Adrenal gland (tissue), 12 donors: ENCODE data around the gene DUS2. TPM values are rescaled to one million over a fixed set of nuclear protein-coding genes. Genes with fewer than 3 reads are reported as not detected.
"Not testable (repeated sequence)": the region's sequence is repeated elsewhere in the genome, so short reads cannot be mapped to it uniquely, and the experiment has no call there.

Source experiments
- DNase-seq, 7 donors: peaks; one replicate each; pipeline ENCODE4 v3.0.0-alpha.2; 2019 to 2020
- H3K27ac ChIP-seq, 5 donors: fragments of 200-600 bp; sonication (generic) in 4 of 5; 1 replicate in 3 of 5; 2 replicates in 2 of 5; pipeline versions ENCODE4 v1.5.1 to v1.8.0; 2016 to 2020; ENCODE audit warnings: mild to moderate bottlenecking in 1 of 5
- H3K27me3 ChIP-seq: fragments of 200-600 bp; 2 replicates; pipeline ENCODE4 v1.8.0; 2021
- H3K36me3 ChIP-seq, 2 donors: fragments of 200-600 bp; replicated peaks in 1 of 2; 1 replicate in 1 of 2; 2 replicates in 1 of 2; pipeline versions ENCODE4 v1.5.1 to v1.8.0; 2018 to 2022
- H3K4me1 ChIP-seq, 2 donors: fragments of 200-600 bp; replicated peaks in 1 of 2; 1 replicate in 1 of 2; 2 replicates in 1 of 2; pipeline versions ENCODE4 v1.5.1 to v1.8.0; 2018 to 2021
- H3K4me3 ChIP-seq, 4 donors: fragments of 200-600 bp; sonication (generic) in 3 of 4; one replicate each; pipeline ENCODE4 v1.5.1; 2016 to 2018
- H3K9me3 ChIP-seq, 3 donors: fragments of 200-600 bp; sonication (generic) in 1 of 3; replicated peaks in 1 of 3; 1 replicate in 2 of 3; 2 replicates in 1 of 3; pipeline versions ENCODE4 v1.5.1 to v1.8.0; 2016 to 2021
- POLR2A ChIP-seq, 2 donors: fragments of 450-650 bp; IDR thresholded peaks; one replicate each; pipeline ENCODE4 v1.6.1; 2017; ENCODE audit warnings: antibody characterized with exemption in 2 of 2, mild to moderate bottlenecking in 2 of 2, moderate library complexity in 1 of 2
- WGBS, 4 donors: extraction: QIAGEN DNeasy Blood & Tissue Kit in 2 of 4; methylation state at CpG; one replicate each; pipeline versions ENCODE4 v1.1.5 to v1.1.7; 2013 to 2017; 5-methylcytosine and 5-hydroxymethylcytosine counted together
- intact Hi-C, 2 donors: fragments of 100-400 bp; cut with DNase I; formaldehyde crosslinking; loops; one replicate each; pipeline versions ENCODE4 v1.14.1 to v1.15.0; 2022 to 2023
- polyA plus RNA-seq, 3 donors: library from polyadenylated mRNA; stranded (reverse); fragments of 200-250 nt in 2 of 3; fragments of 350-450 nt in 1 of 3; fragmentation: Illumina TruSeq in 1 of 3; extraction: RNeasy Lipid Tissue Mini Kit (QIAGEN cat#74804) in 1 of 3; gene quantifications; one replicate each; pipeline ENCODE4 v1.2.3, GENCODE V29; 2013 to 2014
- total RNA-seq, 9 donors: library from RNA; depleted of rRNA in 4 of 9; stranded (reverse); fragments of >200 nt in 4 of 9; fragments of 120-200 nt in 1 of 9; fragmentation: NEBNext Ultra II Directional in 1 of 9; extraction: Animal tissue kit (Norgen Biotek cat#: 25700) in 1 of 9; gene quantifications; one replicate each; pipeline versions ENCODE4 v1.1.0 to v1.2.4, GENCODE V29; 2013 to 2023
- TF ChIP-seq, protein P1 (sequence below), 6 experiments: fragments of 450-650 bp in 4 of 6; fragments of 200-600 bp in 2 of 6; sonication (generic) in 1 of 6; IDR thresholded peaks; 1 replicate in 5 of 6; 2 replicates in 1 of 6; pipeline versions ENCODE4 v1.5.1 to v1.8.0; 2016 to 2021; ENCODE audit warnings: antibody characterized with exemption in 6 of 6, mild to moderate bottlenecking in 2 of 6, moderate library complexity in 1 of 6
- donor health status: healthy with polysubstance abuse.
- donor health status: Bipolar disorder and iron deficiency.
- donor health status: DM: yes; HTN: yes; CAD: no.
- donor health status: DM: no; HTN: no; CAD: no.
- donor health status: DM: no; HTN: no; CAD: no.
- donor health status: DM: yes; HTN: yes; CAD: no.

Gene DUS2
- total and polyA plus RNA-seq, 12 donors = 6.3 to 25.3 (median 12.7) TPM

GRCh38 chr16:68116256-68116867 lies 93.3 kb downstream of the DUS2 start:
- TF ChIP-seq, protein P1, sequence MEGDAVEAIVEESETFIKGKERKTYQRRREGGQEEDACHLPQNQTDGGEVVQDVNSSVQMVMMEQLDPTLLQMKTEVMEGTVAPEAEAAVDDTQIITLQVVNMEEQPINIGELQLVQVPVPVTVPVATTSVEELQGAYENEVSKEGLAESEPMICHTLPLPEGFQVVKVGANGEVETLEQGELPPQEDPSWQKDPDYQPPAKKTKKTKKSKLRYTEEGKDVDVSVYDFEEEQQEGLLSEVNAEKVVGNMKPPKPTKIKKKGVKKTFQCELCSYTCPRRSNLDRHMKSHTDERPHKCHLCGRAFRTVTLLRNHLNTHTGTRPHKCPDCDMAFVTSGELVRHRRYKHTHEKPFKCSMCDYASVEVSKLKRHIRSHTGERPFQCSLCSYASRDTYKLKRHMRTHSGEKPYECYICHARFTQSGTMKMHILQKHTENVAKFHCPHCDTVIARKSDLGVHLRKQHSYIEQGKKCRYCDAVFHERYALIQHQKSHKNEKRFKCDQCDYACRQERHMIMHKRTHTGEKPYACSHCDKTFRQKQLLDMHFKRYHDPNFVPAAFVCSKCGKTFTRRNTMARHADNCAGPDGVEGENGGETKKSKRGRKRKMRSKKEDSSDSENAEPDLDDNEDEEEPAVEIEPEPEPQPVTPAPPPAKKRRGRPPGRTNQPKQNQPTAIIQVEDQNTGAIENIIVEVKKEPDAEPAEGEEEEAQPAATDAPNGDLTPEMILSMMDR (IDR thresholded peaks at IDR 0.05) = peak in 4 of 6 experiments; percentile 31 to 38 (median 35)
- no peak for TF ChIP-seq POLR2A (IDR thresholded peaks at IDR 0.05)
- no peak overlapping the region for H3K4me3 ChIP-seq
- intact Hi-C loops = no loop called here
- H3K27ac ChIP-seq = no peak overlapping the region
- no peak for DNase-seq
- H3K36me3 ChIP-seq = no peaks in the 10 kb centered on the region
- 86 to 90% (median 89%) methylated on average over 2 of the region's 2 CpGs for WGBS, 4 donors
- H3K27me3 ChIP-seq = no peaks in the 10 kb centered on the region
- H3K4me1 ChIP-seq = peaks cover 0 to 18% of the 10 kb centered on the region in 2 donors
- H3K9me3 ChIP-seq = no peaks in the 10 kb centered on the region

DNA sequence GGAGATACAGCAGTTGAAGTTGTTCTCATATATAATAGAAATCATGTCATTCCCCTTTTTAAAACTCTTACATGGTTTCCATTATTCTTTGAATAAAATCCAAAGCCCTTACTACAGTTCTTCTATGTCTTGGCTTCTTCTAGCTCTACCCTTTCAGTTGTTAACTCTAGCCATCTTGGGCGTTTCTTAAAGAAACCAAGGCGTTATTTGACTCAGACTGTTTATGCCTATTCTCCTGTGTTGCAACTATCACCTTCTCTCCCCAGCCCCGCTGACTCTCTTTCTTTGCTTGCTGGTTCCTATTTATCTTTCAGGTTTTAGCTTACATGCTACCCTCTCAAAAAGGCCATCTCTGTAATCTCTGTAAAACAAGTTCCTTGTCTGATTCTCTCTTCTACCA lies 94.8 kb downstream of the DUS2 start:
- H3K9me3 ChIP-seq = no peaks in the 10 kb centered on the region
- intact Hi-C loops = no loop called here
- DNase-seq = no peak
- H3K4me3 ChIP-seq = no peak overlapping the region
- 90 to 97% (median 93%) methylated on average over 3 of the region's 3 CpGs for WGBS, 4 donors
- no peaks in the 10 kb centered on the region for H3K27me3 ChIP-seq
- H3K27ac ChIP-seq = no peak overlapping the region
- TF ChIP-seq, protein P1 (IDR thresholded peaks at IDR 0.05) = no peak
- TF ChIP-seq POLR2A (IDR thresholded peaks at IDR 0.05) = no peak
- H3K36me3 ChIP-seq = no peaks in the 10 kb centered on the region
- H3K4me1 ChIP-seq = peaks cover 0 to 16% of the 10 kb centered on the region in 2 donors

DNA sequence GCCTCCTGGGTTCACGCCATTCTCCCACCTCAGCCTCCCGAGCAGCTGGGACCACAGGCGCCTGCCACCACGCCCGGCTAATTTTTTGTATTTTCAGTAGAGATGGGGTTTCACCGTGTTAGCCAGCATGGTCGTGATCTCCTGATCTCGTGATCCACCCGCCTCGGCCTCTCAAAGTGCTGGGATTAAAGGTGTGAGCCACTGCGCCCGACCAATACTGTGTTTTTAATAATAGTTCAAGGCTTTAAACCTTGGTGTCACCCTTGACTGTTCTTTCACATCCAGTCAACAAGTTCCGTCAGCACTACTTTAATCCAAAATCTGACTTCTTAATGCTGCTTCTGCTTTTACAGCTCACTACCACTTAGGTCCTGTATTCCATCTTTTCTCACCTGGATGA lies 95.9 kb downstream of the DUS2 start:
- H3K36me3 ChIP-seq, H3K9me3 ChIP-seq, H3K27me3 ChIP-seq, DNase-seq, intact Hi-C loops, H3K27ac ChIP-seq, H3K4me3 ChIP-seq: not testable (repeated sequence)
- 86 to 96% (median 96%) methylated on average over 13 of the region's 13 CpGs for WGBS, 4 donors
- peaks cover 0 to 14% of the 10 kb centered on the region in 2 donors for H3K4me1 ChIP-seq

DNA sequence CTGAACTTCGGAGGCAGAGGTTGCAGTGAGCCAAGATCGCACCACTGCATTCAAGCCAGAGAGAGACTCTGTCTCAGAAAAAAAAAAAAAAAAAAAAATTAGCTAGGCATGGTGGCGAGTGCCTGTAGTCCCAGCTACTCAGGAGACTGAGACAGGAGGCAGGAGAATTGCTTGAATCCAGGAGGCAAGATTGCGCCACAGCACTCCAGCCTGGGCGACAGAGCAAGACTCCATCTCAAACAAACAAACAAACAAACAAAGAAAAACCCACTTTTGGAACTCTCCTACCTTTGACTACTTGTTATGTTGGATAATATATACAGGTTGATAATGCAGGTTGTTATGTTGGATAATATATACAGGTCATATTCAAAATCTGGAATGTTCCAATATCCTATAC lies 97.4 kb downstream of the DUS2 start:
- H3K27ac ChIP-seq, intact Hi-C loops, DNase-seq, H3K9me3 ChIP-seq, H3K36me3 ChIP-seq, H3K4me3 ChIP-seq, H3K27me3 ChIP-seq: not testable (repeated sequence)
- H3K4me1 ChIP-seq = peaks cover 0 to 18% of the 10 kb centered on the region in 2 donors
- 92 to 97% (median 94%) methylated on average over 4 to 5 of the region's 5 CpGs for WGBS, 4 donors

DNA sequence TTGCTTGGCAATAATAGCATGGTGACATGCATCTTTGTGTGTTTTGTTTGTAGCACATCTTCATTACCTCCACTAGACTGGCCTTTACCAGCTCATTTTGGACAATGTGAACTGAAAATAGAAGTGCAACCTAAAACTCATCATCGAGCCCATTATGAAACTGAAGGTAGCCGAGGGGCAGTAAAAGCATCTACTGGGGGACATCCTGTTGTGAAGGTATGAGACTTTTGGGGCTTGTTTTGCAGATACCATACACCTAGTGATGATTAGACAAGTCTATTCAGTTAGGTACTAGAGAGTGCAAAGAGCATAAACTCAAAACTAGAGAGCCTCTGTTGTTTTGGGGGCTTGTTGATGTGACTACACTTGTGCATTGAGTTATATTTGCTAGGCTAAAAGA lies 103.3 kb downstream of the DUS2 start:
- Histone ChIP-seq H3K27ac (no peak overlapping the region), H3K27me3 (no peaks in the 10 kb centered on the region), H3K4me1 (peaks cover 0 to 9% of the 10 kb centered on the region in 2 donors), H3K4me3 (no peak overlapping the region), H3K9me3 (no peaks in the 10 kb centered on the region), H3K36me3 (no peaks in the 10 kb centered on the region)
- intact Hi-C loops = no loop called here
- 90 to 96% (median 93%) methylated on average over 2 of the region's 2 CpGs for WGBS, 4 donors
- no peak for TF ChIP-seq POLR2A (IDR thresholded peaks at IDR 0.05)
- TF ChIP-seq, protein P1 (IDR thresholded peaks at IDR 0.05) = no peak
- DNase-seq = no peak
